Stimulated activated CD4-positive, alpha-beta T cell treated with anti-CD3 and anti-CD28 coated beads, Interleukin-12 subunit alpha, Interleukin-12 subunit beta, amount 100 ng/mL, for 48 hours (primary cell): Measurements from ENCODE around the gene DYNLL2.
"Not testable (repeated sequence)": the region's sequence is repeated elsewhere in the genome, so short reads cannot be mapped to it uniquely, and the experiment has no call there.

Experiments
- DNase-seq, 3 donors: peaks; one replicate each; pipeline ENCODE4 v3.0.0-alpha.2; 2020; ENCODE audit warnings: low read depth in 2 of 3, low spot score in 1 of 3

Gene DYNLL2

GRCh38 chr17:58082870-58083490 lies at the start of gene DYNLL2:
TSS of gene DYNLL2 (plus strand) at chr17:58083419. CDS start at chr17:58087091, 3,672 bp downstream.
- peak; percentile 85 to 91 (median 85) for DNase-seq

- no peak for DNase-seq
These were observed 43.2 kb upstream of the DYNLL2 start for GRCh38 chr17:58039975-58040374.

- DNase-seq = no peak
These were observed 42.8 kb upstream of the DYNLL2 start for GRCh38 chr17:58040386-58040785.

- DNase-seq = no peak
These were observed 42.1 kb upstream of the DYNLL2 start for GRCh38 chr17:58041161-58041560.

- no peak for DNase-seq
These were observed 39.7 kb upstream of the DYNLL2 start for GRCh38 chr17:58043221-58044181.

GRCh38 chr17:58044256-58044655 lies 39.0 kb upstream of the DYNLL2 start:
- not testable (repeated sequence) for DNase-seq

GRCh38 chr17:58046239-58047094 lies 36.8 kb upstream of the DYNLL2 start:
- no peak for DNase-seq

- no peak for DNase-seq
These were observed 35.7 kb upstream of the DYNLL2 start for GRCh38 chr17:58047376-58048150.

GRCh38 chr17:58049533-58049932 lies 33.7 kb upstream of the DYNLL2 start:
- DNase-seq = no peak

- DNase-seq = no peak
These were observed 32.3 kb upstream of the DYNLL2 start for GRCh38 chr17:58050966-58051365.

GRCh38 chr17:58051468-58051867 lies 31.8 kb upstream of the DYNLL2 start:
- DNase-seq = no peak

- no peak for DNase-seq
These were observed 30.8 kb upstream of the DYNLL2 start for GRCh38 chr17:58052407-58052806.

- peak in 2 of 3 donors; percentile 3 to 4 for DNase-seq
These were observed 30.1 kb upstream of the DYNLL2 start for GRCh38 chr17:58052945-58053715.

- no peak for DNase-seq
These were observed 28.6 kb upstream of the DYNLL2 start for GRCh38 chr17:58054641-58055040.

GRCh38 chr17:58056476-58056875 lies 26.7 kb upstream of the DYNLL2 start:
- no peak for DNase-seq

- no peak for DNase-seq
These were observed 24.1 kb upstream of the DYNLL2 start for GRCh38 chr17:58059141-58059540.

- DNase-seq = no peak
These were observed 22.5 kb upstream of the DYNLL2 start for GRCh38 chr17:58060596-58061191.

- no peak for DNase-seq
These were observed 21.5 kb upstream of the DYNLL2 start for GRCh38 chr17:58061672-58062071.

GRCh38 chr17:58065238-58065637 lies 18.0 kb upstream of the DYNLL2 start:
- DNase-seq = no peak
